Measurements from ENCODE around the gene LNX1.

- TF ChIP-seq CTCF (IDR thresholded peaks at IDR 0.05) (no peak), EZH2 (IDR thresholded peaks at IDR 0.05) (no peak)
Observed at GRCh38 chr4:53637348-53637747, 46.1 kb upstream of the LNX1 start.

All from neural progenitor cell (in vitro differentiated cells).